GM21447 (cell line): ENCODE measurements around the gene RNFT2.

Experiments used
- ATAC-seq: cut with Tn5 transposase; IDR thresholded peaks from one replicate; pipeline ENCODE4 v1.9.1; 2021; ENCODE audit not compliant: unreplicated experiment

The RNFT2 gene

DNA sequence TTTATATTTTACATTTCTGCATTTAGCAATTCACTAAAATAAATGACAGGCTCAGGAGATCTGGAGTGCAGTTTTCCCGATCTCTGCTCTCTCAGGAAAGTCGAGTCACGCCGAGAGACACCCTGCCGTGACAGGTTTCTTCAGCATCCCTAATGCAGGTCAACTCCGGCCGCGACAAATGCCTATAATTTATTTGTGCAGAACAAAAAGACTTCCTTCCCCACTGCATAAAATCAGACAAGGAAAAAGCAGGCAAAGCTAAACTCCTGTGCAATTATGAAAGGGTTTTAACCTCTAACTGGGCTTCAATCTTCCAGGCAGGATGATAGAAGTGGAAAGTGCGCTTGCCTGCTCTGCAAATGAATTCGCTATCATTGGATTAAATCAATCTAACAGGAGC is 28.3 kb upstream of the RNFT2 start:
- ATAC-seq: no peak

- no peak for ATAC-seq
These were observed 27.6 kb upstream of the RNFT2 start for GRCh38 chr12:116710370-116711150.

GRCh38 chr12:116712458-116713303 is 25.4 kb upstream of the RNFT2 start:
- ATAC-seq: no peak

DNA sequence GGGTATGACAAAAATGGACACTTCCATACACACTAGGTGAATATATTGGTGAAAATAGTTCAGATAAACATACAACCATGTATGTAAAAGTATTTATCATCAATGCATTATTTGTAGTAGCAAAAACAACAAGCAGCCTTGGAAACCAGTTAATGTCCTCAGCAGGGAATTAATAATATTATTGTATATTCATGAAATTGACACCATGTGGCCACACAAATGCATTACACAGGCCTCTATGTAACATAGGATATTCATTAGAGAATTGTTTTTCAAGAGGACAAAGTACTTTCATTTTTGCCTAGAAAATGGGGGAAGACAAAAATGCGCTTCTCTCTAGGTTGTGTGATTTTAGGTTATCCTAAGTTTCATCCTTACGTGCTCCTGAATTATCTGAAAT is 24.6 kb upstream of the RNFT2 start:
- ATAC-seq: no peak

DNA sequence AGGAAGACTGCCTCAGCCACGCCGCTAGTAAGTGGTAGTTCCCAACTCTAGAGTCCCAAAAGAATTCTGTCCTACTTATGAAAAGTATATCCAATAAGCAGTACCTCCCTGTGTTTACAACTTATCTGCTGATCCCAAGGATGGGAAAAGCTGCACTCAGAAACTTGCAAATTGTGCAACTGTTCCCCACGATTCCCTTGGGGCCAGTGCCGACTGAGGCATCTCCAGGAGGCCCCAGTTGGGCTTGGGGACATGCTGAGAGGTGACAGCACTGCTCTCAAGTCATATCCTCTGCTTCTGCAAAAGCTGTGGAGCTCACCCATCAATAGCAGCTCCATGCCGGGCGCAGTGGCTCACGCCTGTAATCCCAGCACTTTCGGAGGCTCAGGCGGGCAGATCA is 23.9 kb upstream of the RNFT2 start:
- ATAC-seq: no peak

- no peak for ATAC-seq
These were observed 20.4 kb upstream of the RNFT2 start for GRCh38 chr12:116717466-116718437.

GRCh38 chr12:116718655-116719454 is 19.3 kb upstream of the RNFT2 start:
- ATAC-seq: no peak

DNA sequence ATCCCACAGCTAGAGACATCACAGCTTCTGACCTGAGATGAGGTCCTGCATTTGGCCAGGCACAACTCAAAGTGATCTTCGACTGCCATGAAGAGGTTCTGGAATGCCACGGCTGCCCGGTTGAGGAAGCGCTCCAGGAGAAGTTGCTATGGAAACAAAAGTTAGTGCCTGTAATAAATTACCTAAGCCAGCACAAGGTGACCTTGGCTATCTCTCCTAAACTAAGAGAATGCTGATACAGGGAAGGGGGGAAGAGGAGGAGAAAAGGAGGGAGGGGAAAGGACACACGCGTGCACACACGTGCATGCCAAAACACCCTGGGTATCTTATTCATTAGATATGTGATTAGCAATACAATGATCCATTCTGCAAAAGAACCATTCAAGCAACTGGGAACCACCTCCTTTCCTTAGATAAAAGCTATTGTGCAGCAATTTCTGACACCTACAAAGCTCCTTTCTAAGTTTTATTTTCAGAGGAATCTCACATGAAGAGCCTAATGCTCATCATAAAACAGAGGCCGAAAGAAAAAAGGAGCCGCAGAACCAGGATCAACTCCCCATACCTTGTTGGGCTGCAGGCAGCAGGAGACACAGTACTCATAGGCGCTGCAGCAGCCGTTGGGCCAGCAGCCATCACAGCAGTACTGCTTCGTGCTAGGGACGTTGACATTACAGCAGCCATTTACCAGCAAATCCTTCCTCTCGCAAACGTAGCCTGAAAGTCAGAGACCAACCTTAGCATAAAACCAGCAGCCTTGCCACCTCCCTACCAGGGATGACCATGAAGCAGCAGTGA is 18.2 kb upstream of the RNFT2 start:
- no peak for ATAC-seq

GRCh38 chr12:116722245-116722644 is 15.9 kb upstream of the RNFT2 start:
- no peak for ATAC-seq

- no peak for ATAC-seq
These were observed 11.4 kb upstream of the RNFT2 start for GRCh38 chr12:116726694-116727093.

DNA sequence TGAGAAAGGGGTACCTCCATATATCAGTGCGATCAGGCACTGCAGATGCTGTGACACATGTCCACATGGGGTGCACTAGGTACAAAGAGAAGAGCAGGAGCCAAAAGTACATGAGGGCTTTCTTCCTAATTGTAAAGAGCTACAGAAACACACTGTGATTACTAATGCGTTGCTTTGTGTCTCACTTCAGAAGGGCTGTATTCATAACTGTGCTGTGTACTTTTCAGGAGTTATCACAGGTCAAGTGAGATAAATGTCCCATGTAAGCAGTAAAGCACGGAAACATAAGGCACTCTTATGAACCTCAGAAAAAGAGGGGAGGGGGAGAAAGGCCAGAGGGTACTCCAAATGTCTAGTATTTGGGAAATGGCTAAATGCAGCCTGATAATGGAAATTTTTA is 10.9 kb upstream of the RNFT2 start:
- no peak for ATAC-seq

GRCh38 chr12:116727891-116728290 is 10.2 kb upstream of the RNFT2 start:
- no peak for ATAC-seq

DNA sequence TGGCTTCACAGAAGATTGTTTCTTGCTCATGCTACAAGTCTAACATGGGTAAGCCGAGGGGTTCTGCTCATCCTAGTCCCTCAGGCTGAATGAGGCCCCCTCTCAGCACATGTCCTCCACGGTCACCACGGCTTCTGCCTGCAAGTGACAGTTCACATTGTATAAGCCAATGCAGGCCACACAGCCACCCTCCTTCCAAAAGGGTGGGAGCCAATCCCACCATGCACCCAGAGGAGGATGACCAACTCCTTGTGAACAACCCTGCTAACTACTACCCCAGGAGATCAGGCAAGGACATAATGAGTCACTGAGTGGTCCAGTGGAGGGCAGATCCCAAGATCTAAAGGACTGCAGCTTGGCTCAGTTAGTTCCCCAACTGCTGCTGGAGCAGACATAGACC is 6.3 kb upstream of the RNFT2 start:
- no peak for ATAC-seq

GRCh38 chr12:116734156-116734768 is 3.9 kb upstream of the RNFT2 start:
- no peak for ATAC-seq

- ATAC-seq: no peak
These were observed 3.0 kb upstream of the RNFT2 start for GRCh38 chr12:116735084-116735483.

GRCh38 chr12:116735951-116736599 is 2.0 kb upstream of the RNFT2 start:
- ATAC-seq: no peak

GRCh38 chr12:116736962-116737773 is 947 bp upstream of the RNFT2 start:
- no peak for ATAC-seq

GRCh38 chr12:116739381-116739887 is 1.3 kb downstream of the RNFT2 start:
- ATAC-seq: no peak
